Ishikawa (cell line): ENCODE data around the gene GNG12.

Source experiments
- CEBPB ChIP-seq: IDR thresholded peaks from 2 replicates; pipeline ENCODE4 v1.6.1; 2012
- CREB1 ChIP-seq: IDR thresholded peaks from 2 replicates; pipeline ENCODE4 v1.6.1; 2012; ENCODE audit warnings: low read depth
- EGR1 ChIP-seq: IDR thresholded peaks from 2 replicates; pipeline ENCODE4 v1.6.1; 2012
- EP300 ChIP-seq: IDR thresholded peaks from 2 replicates; pipeline ENCODE4 v1.6.1; 2012; ENCODE audit warnings: borderline replicate concordance
- FOXM1 ChIP-seq: IDR thresholded peaks from 2 replicates; pipeline ENCODE4 v1.6.1; 2012; ENCODE audit warnings: low read depth, borderline replicate concordance
- NFIC ChIP-seq: IDR thresholded peaks from 2 replicates; pipeline ENCODE4 v1.6.1; 2012
- RAD21 ChIP-seq: IDR thresholded peaks from 2 replicates; pipeline ENCODE4 v1.6.1; 2012; ENCODE audit warnings: low read depth
- TAF1 ChIP-seq: IDR thresholded peaks from 2 replicates; pipeline ENCODE4 v1.6.1; 2012; ENCODE audit warnings: low read depth, mild to moderate bottlenecking
- TCF12 ChIP-seq: IDR thresholded peaks from 2 replicates; pipeline ENCODE4 v1.6.1; 2012; ENCODE audit warnings: low read depth
- TEAD4 ChIP-seq: IDR thresholded peaks from 2 replicates; pipeline ENCODE4 v1.6.1; 2012
- YY1 ChIP-seq: IDR thresholded peaks from 2 replicates; pipeline ENCODE4 v1.6.1; 2012; ENCODE audit warnings: low read depth
- ZBTB7A ChIP-seq: IDR thresholded peaks from 2 replicates; pipeline ENCODE4 v1.6.1; 2012; ENCODE audit warnings: low read depth
- TF ChIP-seq, protein P1 (sequence below): IDR thresholded peaks from 2 replicates; pipeline ENCODE4 v1.6.1; 2012; ENCODE audit warnings: low read depth, mild to moderate bottlenecking
- TF ChIP-seq, protein P2 (sequence below): IDR thresholded peaks from 2 replicates; pipeline ENCODE4 v1.6.1; 2012
- TF ChIP-seq, protein P3 (sequence below): IDR thresholded peaks from 2 replicates; pipeline ENCODE4 v1.6.1; 2012

GNG12 gene

DNA sequence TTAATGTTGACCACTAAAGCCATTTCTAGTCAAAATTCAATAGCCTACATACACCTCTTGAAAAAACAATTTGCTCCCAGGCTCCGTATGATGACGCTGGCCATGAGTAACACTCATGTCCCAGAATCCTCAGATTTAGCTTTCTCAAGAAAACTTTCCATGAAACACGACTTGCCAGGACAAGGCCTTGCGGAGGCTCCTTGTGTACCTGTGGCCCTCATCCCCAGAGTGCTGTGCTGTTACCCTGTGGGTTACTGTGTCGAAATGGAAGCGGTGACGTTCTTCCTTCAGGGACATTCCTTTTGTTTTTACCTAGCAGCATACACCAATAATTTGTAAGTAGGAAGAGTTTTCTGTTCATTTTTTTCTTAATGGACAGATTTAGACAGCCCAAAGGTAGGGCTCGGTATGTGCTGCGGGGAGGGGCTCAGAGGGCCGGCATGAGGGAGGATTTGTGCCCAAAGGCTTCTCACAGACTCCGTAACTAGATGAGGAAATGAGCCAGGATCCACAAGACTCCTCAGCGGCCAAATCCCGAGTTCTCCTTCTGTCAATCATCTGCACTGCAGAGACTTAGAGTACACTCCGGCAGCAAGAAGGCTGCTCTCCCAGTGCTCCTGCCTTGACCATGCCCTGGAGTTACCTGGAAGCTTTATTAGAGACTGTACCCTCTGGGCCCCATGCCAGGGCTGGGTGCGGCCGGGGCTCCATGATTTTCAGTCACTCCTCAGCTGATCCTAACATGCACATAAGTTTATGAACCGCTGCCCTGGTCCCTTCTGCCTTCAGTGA is 17.8 kb downstream of the GNG12 start:
- TF ChIP-seq ZBTB7A (no peak), NFIC (no peak), EP300 (no peak), CREB1 (no peak), CEBPB (no peak), FOXM1 (no peak), YY1 (no peak)
- TF ChIP-seq, protein P1, sequence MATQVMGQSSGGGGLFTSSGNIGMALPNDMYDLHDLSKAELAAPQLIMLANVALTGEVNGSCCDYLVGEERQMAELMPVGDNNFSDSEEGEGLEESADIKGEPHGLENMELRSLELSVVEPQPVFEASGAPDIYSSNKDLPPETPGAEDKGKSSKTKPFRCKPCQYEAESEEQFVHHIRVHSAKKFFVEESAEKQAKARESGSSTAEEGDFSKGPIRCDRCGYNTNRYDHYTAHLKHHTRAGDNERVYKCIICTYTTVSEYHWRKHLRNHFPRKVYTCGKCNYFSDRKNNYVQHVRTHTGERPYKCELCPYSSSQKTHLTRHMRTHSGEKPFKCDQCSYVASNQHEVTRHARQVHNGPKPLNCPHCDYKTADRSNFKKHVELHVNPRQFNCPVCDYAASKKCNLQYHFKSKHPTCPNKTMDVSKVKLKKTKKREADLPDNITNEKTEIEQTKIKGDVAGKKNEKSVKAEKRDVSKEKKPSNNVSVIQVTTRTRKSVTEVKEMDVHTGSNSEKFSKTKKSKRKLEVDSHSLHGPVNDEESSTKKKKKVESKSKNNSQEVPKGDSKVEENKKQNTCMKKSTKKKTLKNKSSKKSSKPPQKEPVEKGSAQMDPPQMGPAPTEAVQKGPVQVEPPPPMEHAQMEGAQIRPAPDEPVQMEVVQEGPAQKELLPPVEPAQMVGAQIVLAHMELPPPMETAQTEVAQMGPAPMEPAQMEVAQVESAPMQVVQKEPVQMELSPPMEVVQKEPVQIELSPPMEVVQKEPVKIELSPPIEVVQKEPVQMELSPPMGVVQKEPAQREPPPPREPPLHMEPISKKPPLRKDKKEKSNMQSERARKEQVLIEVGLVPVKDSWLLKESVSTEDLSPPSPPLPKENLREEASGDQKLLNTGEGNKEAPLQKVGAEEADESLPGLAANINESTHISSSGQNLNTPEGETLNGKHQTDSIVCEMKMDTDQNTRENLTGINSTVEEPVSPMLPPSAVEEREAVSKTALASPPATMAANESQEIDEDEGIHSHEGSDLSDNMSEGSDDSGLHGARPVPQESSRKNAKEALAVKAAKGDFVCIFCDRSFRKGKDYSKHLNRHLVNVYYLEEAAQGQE = no peak
- TF ChIP-seq, protein P2, sequence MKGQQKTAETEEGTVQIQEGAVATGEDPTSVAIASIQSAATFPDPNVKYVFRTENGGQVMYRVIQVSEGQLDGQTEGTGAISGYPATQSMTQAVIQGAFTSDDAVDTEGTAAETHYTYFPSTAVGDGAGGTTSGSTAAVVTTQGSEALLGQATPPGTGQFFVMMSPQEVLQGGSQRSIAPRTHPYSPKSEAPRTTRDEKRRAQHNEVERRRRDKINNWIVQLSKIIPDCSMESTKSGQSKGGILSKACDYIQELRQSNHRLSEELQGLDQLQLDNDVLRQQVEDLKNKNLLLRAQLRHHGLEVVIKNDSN = no peak

DNA sequence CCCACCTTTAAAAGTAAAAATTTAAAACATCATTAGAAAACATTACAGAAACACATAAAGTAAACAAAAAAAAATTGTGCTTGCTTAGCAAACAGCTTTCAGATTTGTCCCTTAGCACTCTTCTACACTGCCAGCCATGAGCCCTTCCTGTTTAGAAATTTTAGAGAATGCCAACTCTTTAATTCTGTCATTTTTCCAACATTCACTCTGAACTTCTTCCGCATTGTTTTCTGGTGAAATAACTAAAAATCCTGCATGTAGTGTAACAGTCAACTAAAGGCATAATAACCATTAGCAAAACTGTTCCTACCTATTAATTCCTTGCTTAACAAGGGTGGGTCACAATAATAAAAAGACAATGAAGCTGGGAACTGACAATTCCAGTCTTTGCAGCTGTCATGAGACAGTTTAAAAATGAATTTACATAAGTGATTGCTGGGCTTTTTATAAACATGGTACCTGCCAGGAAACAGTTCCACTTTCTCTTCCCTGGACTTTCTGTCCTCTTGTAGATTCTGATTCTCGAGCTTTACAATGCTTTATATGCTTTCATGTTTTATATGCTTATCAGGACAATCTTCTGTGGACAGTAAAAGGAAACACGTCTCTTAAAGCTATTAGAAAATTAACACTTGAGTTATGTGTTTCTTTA is 19.0 kb downstream of the GNG12 start:
- TF ChIP-seq TEAD4 (no peak), TAF1 (no peak), RAD21 (no peak), NFIC (no peak), EGR1 (no peak), FOXM1 (no peak), TCF12 (no peak), YY1 (no peak), CEBPB (no peak), ZBTB7A (no peak), CREB1 (no peak), EP300 (no peak)
- TF ChIP-seq, protein P1 = no peak
- TF ChIP-seq, protein P3, sequence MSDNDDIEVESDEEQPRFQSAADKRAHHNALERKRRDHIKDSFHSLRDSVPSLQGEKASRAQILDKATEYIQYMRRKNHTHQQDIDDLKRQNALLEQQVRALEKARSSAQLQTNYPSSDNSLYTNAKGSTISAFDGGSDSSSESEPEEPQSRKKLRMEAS = no peak
- TF ChIP-seq, protein P2 = no peak

DNA sequence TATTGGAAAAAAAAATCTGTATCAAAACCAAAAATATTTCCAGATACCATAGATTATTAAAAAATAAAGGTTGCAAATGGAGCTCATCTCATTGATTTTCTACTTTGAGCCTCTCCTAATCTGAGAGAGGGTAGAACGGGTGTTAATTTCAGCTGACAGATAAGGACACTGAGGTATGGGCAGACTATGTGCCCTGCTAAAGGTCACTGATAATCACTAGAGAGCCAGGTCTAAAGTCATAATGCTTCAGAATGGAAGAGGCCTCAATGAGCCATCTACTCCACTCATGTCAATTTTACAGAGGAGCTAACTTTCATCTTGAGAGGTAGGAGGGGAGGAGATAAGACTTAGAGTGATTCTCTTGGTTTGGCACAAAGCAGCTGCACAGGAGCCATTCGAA is 21.0 kb downstream of the GNG12 start:
- TF ChIP-seq ZBTB7A (no peak), CEBPB (no peak), CREB1 (no peak), FOXM1 (no peak), EP300 (no peak), TCF12 (no peak), NFIC (no peak), EGR1 (no peak), TAF1 (no peak), TEAD4 (no peak)
- TF ChIP-seq, protein P1 = no peak
- TF ChIP-seq, protein P3 = no peak
- TF ChIP-seq, protein P2 = no peak

DNA sequence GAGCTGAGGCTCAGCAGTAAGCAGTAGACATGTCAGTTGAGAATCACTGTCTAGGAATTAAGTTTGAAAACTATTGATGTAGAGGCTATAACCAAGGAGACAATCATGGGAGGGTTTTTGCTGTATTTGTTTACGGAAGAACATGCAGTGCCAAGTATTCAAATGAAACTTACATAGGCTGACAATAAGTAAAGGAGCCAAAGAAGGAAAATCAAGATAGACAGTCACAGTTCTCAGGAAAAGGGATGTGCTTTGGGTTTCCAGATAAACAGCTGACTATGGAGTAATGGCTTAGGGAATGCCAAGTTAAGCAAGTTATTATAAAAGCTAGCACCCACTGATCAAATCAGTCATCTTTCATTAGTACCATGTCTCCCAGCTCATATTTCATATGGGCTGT is 21.5 kb downstream of the GNG12 start:
- TF ChIP-seq NFIC = no peak
- TF ChIP-seq TEAD4 = no peak
- TF ChIP-seq, protein P2 = no peak
